ENCODE measurements around the gene NEGR1. TPM values are rescaled to one million over a fixed set of nuclear protein-coding genes. Genes with fewer than 3 reads are reported as not detected.

The NEGR1 gene
- 10 to 100 TPM; 34.5 to 58.8 (median 48.5) TPM for total RNA-seq

DNA sequence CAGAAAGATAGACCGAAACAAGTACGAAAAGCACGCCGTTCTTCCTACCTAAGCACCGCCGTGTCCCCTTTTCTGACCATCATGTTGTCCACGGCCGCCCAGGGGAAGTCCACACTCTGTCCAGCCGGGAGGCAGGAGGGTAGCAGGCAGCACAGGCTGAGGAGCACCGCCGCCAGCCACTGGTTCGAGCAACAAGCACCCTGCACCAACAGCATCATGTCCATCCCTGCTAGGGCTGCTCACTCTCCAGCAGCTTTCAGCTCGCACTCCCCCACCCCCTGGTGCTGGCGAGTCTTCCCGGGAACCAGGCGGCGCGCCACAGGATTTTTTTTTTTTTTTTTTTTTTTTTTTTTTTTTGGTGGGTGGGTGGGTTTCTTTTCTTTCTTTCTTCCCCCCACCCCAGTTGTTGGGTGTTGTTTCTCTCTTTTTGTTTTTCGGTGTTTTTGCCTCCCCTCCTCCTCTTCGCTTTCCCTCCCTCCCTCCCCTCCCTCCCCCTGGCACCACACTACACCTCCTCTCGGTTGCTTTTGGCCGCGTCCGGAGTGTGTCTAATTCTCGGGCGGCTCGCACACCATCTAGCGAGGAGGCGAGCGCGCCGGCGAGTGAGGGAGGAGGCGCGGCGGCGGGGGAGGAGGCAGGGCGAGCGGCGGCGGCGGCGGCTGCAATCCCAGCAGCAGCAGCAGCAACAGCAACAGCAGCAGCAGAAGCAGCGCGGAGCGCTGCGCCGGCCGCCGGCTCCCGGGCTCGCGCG, at the start of gene NEGR1:
Gene NEGR1, minus strand, starts transcription at position 269 of the 751 bp plus-strand sequence.
- Histone ChIP-seq H3K36me3 (no peaks in the 10 kb centered on the region), H3K9me3 (no peaks in the 10 kb centered on the region), H3K4me3 (peak within 1 kb of the TSS; percentile 71 to 80 (median 79)), H3K27me3 (no peaks in the 10 kb centered on the region), H3K4me1 (peaks cover 0 to 63% (median 42%) of the 10 kb centered on the region in 4 donors), H3K27ac (replicated peaks in 1 of 4) (peak within 1 kb of the TSS; percentile 93 to 97 (median 94))
- TF ChIP-seq POLR2A (IDR thresholded peaks at IDR 0.05; ENCODE audit: low read depth) (no peak), POLR2AphosphoS5 (IDR thresholded peaks at IDR 0.05) (peak; percentile 33 to 83)
- TF ChIP-seq, protein P1, sequence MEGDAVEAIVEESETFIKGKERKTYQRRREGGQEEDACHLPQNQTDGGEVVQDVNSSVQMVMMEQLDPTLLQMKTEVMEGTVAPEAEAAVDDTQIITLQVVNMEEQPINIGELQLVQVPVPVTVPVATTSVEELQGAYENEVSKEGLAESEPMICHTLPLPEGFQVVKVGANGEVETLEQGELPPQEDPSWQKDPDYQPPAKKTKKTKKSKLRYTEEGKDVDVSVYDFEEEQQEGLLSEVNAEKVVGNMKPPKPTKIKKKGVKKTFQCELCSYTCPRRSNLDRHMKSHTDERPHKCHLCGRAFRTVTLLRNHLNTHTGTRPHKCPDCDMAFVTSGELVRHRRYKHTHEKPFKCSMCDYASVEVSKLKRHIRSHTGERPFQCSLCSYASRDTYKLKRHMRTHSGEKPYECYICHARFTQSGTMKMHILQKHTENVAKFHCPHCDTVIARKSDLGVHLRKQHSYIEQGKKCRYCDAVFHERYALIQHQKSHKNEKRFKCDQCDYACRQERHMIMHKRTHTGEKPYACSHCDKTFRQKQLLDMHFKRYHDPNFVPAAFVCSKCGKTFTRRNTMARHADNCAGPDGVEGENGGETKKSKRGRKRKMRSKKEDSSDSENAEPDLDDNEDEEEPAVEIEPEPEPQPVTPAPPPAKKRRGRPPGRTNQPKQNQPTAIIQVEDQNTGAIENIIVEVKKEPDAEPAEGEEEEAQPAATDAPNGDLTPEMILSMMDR (IDR thresholded peaks at IDR 0.05), result peak; percentile 21 to 31 (median 28)
- 2% methylated on average over 54 of the region's 54 CpGs for WGBS
- intact Hi-C loops (cut with DNase I), result loop anchor here (2.0 kb wide), 1 partner anchor 96 kb away; no protein-coding TSS in a partner anchor
- peak; percentile 94 for DNase-seq (ENCODE audit: extremely low spot score)

DNA sequence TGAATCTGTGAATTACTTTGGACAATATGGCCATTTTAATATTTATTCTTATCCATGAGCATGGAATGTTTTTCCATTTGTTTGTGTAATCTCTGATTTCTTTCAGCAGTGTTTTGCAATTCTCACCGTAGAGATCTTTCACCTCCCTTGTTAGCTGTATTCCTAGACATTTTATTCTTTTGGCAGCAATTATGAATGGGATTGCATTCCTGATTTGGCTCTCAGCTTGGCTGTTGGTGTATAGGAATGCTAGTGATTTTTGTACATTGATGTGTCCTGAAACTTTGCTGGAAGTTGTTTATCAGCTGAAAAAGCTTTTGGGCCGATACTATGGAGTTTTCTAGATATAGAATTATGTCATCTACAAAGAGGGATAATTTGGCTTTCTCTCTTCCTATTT, 44.2 kb upstream of the NEGR1 start:
- DNase-seq (ENCODE audit: extremely low spot score), result no peak
- Histone ChIP-seq H3K4me1 (no peaks in the 10 kb centered on the region), H3K36me3 (no peaks in the 10 kb centered on the region), H3K27ac (replicated peaks in 1 of 4) (no peak overlapping the region), H3K27me3 (no peaks in the 10 kb centered on the region), H3K4me3 (no peak overlapping the region), H3K9me3 (no peaks in the 10 kb centered on the region)
- intact Hi-C loops (cut with DNase I), result no loop called here
- TF ChIP-seq POLR2A (IDR thresholded peaks at IDR 0.05; ENCODE audit: low read depth) (no peak), POLR2AphosphoS5 (IDR thresholded peaks at IDR 0.05) (no peak), EP300 (IDR thresholded peaks at IDR 0.05) (no peak)
- TF ChIP-seq, protein P1 (IDR thresholded peaks at IDR 0.05), result no peak
- WGBS, result no CpG with 5 or more reads among the region's 2 CpGs

DNA sequence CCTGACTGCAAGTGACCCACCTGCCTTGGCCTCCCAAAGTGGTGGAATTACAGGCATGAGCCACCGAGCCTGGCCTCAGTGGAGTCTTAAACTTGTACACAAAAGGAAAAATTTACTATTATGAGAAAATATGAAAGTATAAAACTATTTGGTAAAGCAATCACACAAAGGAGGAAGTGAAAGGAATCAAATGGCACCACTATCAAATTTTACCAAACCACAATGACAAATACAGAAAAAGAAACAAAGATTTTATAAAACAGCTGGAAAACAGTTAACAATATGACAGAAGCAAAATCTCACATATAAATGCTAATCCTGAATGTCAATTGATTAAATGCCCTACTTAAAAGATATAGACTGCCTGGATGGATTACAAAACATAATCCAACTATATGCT, 42.1 kb upstream of the NEGR1 start:
- Histone ChIP-seq H3K4me1 (no peaks in the 10 kb centered on the region), H3K27ac (replicated peaks in 1 of 4) (no peak overlapping the region), H3K27me3 (no peaks in the 10 kb centered on the region), H3K9me3 (no peaks in the 10 kb centered on the region), H3K36me3 (no peaks in the 10 kb centered on the region), H3K4me3 (no peak overlapping the region)
- TF ChIP-seq, protein P1 (IDR thresholded peaks at IDR 0.05), result no peak
- TF ChIP-seq POLR2AphosphoS5 (IDR thresholded peaks at IDR 0.05) (no peak), POLR2A (IDR thresholded peaks at IDR 0.05; ENCODE audit: low read depth) (no peak), EP300 (IDR thresholded peaks at IDR 0.05) (no peak)
- intact Hi-C loops (cut with DNase I), result no loop called here
- no CpG with 5 or more reads among the region's 1 CpG for WGBS
- DNase-seq (ENCODE audit: extremely low spot score), result no peak

DNA sequence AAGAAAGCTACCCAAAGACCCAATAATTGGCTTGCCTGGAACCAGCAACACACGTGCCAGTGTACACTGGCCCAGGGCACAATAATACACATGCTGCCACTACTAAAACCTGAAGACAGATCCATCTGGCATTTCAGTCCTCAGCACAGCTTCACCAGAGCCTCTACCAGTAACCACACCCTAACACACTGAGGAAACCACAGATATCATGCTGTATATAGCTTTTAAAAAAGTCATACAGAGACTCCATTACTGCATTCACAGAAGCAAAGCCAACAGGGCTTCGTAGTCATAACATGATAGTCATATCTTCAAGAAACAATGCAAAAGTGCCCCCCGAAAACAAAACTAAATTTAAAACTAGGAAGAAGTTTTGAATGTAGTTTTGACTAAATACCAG, 40.6 kb upstream of the NEGR1 start:
- Histone ChIP-seq H3K9me3 (no peaks in the 10 kb centered on the region), H3K4me1 (no peaks in the 10 kb centered on the region), H3K4me3 (no peak overlapping the region), H3K27me3 (no peaks in the 10 kb centered on the region), H3K27ac (replicated peaks in 1 of 4) (no peak overlapping the region), H3K36me3 (no peaks in the 10 kb centered on the region)
- no CpG with 5 or more reads among the region's 3 CpGs for WGBS
- TF ChIP-seq, protein P1 (IDR thresholded peaks at IDR 0.05), result no peak
- no peak for TF ChIP-seq EP300 (IDR thresholded peaks at IDR 0.05)
- intact Hi-C loops (cut with DNase I), result no loop called here
- no peak for DNase-seq (ENCODE audit: extremely low spot score)

DNA sequence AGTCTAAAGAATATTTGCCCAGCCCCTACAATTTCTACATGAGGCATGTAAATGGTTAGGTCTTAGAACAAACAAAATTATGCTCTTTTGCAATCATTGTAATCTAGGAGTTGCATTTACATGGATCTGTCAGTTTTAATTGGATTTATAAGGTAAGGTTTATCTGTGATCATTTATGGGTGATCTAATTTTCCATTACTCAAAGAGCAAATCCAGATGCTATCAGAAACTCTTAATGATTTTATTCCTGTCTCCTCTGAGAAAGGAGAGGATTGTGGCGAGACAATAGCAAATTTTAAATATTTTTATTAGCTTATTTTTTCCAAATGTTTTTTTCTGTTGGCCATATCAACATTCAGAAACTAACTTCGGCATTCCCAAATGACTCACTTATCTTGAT, 14.2 kb upstream of the NEGR1 start:
- H3K9me3 ChIP-seq, result no peaks in the 10 kb centered on the region
- no peaks in the 10 kb centered on the region for H3K36me3 ChIP-seq
- no peak overlapping the region for H3K4me3 ChIP-seq
- intact Hi-C loops (cut with DNase I), result no loop called here
- no peak for DNase-seq (ENCODE audit: extremely low spot score)
- H3K27me3 ChIP-seq, result no peaks in the 10 kb centered on the region
- H3K27ac ChIP-seq (replicated peaks in 1 of 4), result no peak overlapping the region
- no peak for TF ChIP-seq POLR2A (IDR thresholded peaks at IDR 0.05; ENCODE audit: low read depth)
- TF ChIP-seq, protein P1 (IDR thresholded peaks at IDR 0.05), result no peak
- TF ChIP-seq EP300 (IDR thresholded peaks at IDR 0.05), result no peak
- TF ChIP-seq POLR2AphosphoS5 (IDR thresholded peaks at IDR 0.05), result no peak
- H3K4me1 ChIP-seq, result no peaks in the 10 kb centered on the region
- WGBS, result 87% methylated on average over 2 of the region's 2 CpGs
